OCI-LY7 (cell line): ENCODE data around the gene SLC16A2. TPM values are rescaled to one million over a fixed set of nuclear protein-coding genes. Genes with fewer than 3 reads are reported as not detected.

Experiments
- BruUV-seq: library from RNA; stranded (reverse); fragments of 400-500 nt; replicated peaks from 2 replicates; lab custom pipeline; 2021; lab: Mats Ljungman, UMichigan
- CTCF ChIA-PET: fragments of 300-600 bp; sonication (Branson Sonifier 250); formaldehyde crosslinking; loops from one replicate; lab custom pipeline; 2022; ENCODE audit warnings: antibody characterized with exemption; ENCODE audit not compliant: unreplicated experiment; lab: Charles Lee
- POLR2A ChIA-PET: fragments of 300-600 bp; sonication (Branson Sonifier 250); formaldehyde crosslinking; loops from one replicate; lab custom pipeline; 2022; ENCODE audit warnings: antibody characterized with exemption; lab: Charles Lee
- DNase-seq: peaks from one replicate; pipeline ENCODE4 v3.0.0-alpha.2; 2015; ENCODE audit warnings: low spot score
- H2AFZ ChIP-seq: fragments of 200-600 bp; sonication (generic), shearing (Covaris generic); 2 replicates; pipeline ENCODE4 v1.6.1; 2014; ENCODE audit warnings: mild to moderate bottlenecking, antibody characterized with exemption, low read length, moderate library complexity
- H3K27ac ChIP-seq: fragments of 200-600 bp; sonication (generic); 2 replicates; pipeline ENCODE4 v1.5.1; 2014; ENCODE audit warnings: mixed run types, low read depth, mild to moderate bottlenecking, moderate library complexity, low read length, inconsistent platforms; ENCODE audit not compliant: poor library complexity, severe bottlenecking
- H3K36me3 ChIP-seq: fragments of 200-600 bp; sonication (generic); 2 replicates; pipeline ENCODE4 v1.6.1; 2014; ENCODE audit warnings: mild to moderate bottlenecking, antibody characterized with exemption, low read length, moderate library complexity, mixed read lengths; ENCODE audit not compliant: insufficient read depth
- H3K4me1 ChIP-seq: fragments of 200-600 bp; sonication (generic); 2 replicates; pipeline ENCODE4 v1.5.1; 2014; ENCODE audit warnings: mild to moderate bottlenecking, low read length; ENCODE audit not compliant: insufficient read depth, poor library complexity, severe bottlenecking
- H3K4me2 ChIP-seq: fragments of 200-600 bp; sonication (generic); 2 replicates; pipeline ENCODE4 v1.6.1; 2014; ENCODE audit warnings: mild to moderate bottlenecking, low read length
- H3K4me3 ChIP-seq: fragments of 200-600 bp; sonication (generic); 2 replicates; pipeline ENCODE4 v1.5.1; 2014; ENCODE audit warnings: mild to moderate bottlenecking, low read depth, low read length; ENCODE audit not compliant: poor library complexity, severe bottlenecking
- H3K79me2 ChIP-seq: fragments of 200-600 bp; sonication (generic); 2 replicates; pipeline ENCODE4 v1.6.1; 2016; ENCODE audit warnings: low read depth, mild to moderate bottlenecking, low read length, moderate library complexity, mixed read lengths; ENCODE audit not compliant: insufficient read depth
- H3K9me2 ChIP-seq: fragments of 200-600 bp; sonication (generic); 2 replicates; pipeline ENCODE4 v1.6.1; 2016; ENCODE audit warnings: mild to moderate bottlenecking, low read length, mixed read lengths; ENCODE audit not compliant: insufficient read depth
- H3K9me3 ChIP-seq: fragments of 200-600 bp; sonication (generic); 2 replicates; pipeline ENCODE4 v1.6.1; 2014; ENCODE audit warnings: mild to moderate bottlenecking, mixed run types, low read length, mixed read lengths
- H4K20me1 ChIP-seq: fragments of 200-600 bp; sonication (generic); 2 replicates; pipeline ENCODE4 v1.6.1; 2014; ENCODE audit warnings: mild to moderate bottlenecking, antibody characterized with exemption, low read length, moderate library complexity, mixed read lengths; ENCODE audit not compliant: insufficient read depth
- EZH2phosphoT487 ChIP-seq: fragments of 200-600 bp; sonication (generic); IDR thresholded peaks from 2 replicates; pipeline ENCODE4 v1.6.1; 2018; ENCODE audit warnings: low read depth, borderline replicate concordance, mild to moderate bottlenecking, mixed run types, antibody characterized with exemption, low read length, moderate library complexity, mixed read lengths
- intact Hi-C: fragments of 100-400 bp; cut with micrococcal nuclease; formaldehyde crosslinking; loops from one replicate; pipeline ENCODE4 v1.10.0; 2022; ENCODE audit not compliant: unreplicated experiment
- total RNA-seq, 2 experiments: library from RNA; depleted of rRNA in 1 of 2; stranded (reverse); fragments of >200 nt in 1 of 2; shearing (Covaris generic) in 1 of 2; gene quantifications; 2 replicates each; pipeline ENCODE4 v1.2.3, GENCODE V29; 2014 to 2022
- TF ChIP-seq, protein P1 (sequence below): fragments of 200-600 bp; sonication (generic); conservative IDR thresholded peaks from 2 replicates; pipeline ENCODE4 v1.5.1; 2014; ENCODE audit warnings: mild to moderate bottlenecking, antibody characterized with exemption, low read length, moderate library complexity, mixed read lengths

The SLC16A2 gene
- total RNA-seq, 2 experiments from 2014 or later: not detected

DNA sequence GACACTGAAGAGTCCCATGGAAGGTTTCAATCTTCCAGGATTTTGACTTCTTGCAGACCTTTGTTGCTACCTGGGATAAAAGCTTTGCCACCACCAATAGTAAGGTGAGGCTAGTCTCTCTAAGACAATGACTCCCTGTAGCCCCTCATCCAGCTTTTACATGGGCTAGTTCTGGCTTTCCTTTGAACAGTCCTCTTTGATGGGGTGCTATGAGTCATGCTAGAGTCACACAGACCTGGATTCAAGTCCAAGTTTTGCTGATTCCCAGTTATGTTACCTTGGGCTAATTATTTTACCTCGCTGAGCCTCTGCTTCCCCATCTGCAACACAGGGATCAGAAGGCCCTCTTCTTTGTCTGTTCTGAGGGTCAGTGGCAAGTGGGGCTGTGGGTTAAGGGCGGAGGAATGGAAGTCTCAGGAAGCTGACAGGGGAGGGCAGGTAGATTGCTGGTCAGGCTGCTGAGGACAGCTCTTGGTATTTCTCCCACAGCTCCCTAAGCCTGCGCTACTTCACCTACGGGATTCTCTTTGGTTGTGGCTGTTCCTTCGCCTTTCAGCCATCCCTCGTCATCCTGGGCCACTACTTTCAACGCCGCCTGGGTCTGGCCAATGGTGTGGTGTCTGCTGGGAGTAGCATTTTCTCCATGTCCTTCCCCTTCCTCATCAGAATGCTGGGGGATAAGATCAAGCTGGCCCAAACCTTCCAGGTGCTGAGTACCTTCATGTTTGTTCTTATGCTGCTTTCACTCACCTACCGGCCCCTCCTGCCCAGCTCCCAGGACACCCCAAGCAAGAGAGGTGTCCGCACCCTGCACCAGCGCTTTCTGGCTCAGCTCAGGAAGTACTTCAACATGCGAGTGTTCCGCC, 102.8 kb downstream of the SLC16A2 start:
- no peaks in the 10 kb centered on the region for H3K36me3 ChIP-seq
- no peaks in the 10 kb centered on the region for H3K9me3 ChIP-seq
- H2AFZ ChIP-seq: no peak overlapping the region
- intact Hi-C loops: no loop called here
- BruUV-seq: no TSS peak
- H3K4me3 ChIP-seq: no peak overlapping the region
- H3K9me2 ChIP-seq: no peaks in the 10 kb centered on the region
- no peak overlapping the region for H3K27ac ChIP-seq
- no peaks in the 10 kb centered on the region for H4K20me1 ChIP-seq
- H3K4me2 ChIP-seq: no peak overlapping the region
- TF ChIP-seq, protein P1, sequence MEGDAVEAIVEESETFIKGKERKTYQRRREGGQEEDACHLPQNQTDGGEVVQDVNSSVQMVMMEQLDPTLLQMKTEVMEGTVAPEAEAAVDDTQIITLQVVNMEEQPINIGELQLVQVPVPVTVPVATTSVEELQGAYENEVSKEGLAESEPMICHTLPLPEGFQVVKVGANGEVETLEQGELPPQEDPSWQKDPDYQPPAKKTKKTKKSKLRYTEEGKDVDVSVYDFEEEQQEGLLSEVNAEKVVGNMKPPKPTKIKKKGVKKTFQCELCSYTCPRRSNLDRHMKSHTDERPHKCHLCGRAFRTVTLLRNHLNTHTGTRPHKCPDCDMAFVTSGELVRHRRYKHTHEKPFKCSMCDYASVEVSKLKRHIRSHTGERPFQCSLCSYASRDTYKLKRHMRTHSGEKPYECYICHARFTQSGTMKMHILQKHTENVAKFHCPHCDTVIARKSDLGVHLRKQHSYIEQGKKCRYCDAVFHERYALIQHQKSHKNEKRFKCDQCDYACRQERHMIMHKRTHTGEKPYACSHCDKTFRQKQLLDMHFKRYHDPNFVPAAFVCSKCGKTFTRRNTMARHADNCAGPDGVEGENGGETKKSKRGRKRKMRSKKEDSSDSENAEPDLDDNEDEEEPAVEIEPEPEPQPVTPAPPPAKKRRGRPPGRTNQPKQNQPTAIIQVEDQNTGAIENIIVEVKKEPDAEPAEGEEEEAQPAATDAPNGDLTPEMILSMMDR: no peak
- TF ChIP-seq EZH2phosphoT487: no peak
- DNase-seq: no peak
- CTCF ChIA-PET: no interaction called here
- POLR2A ChIA-PET: interaction anchor here (0.6 kb wide), 1 partner anchor 210 kb away, joined by 4 read pairs; no protein-coding TSS in a partner anchor
- no peaks in the 10 kb centered on the region for H3K4me1 ChIP-seq
- H3K79me2 ChIP-seq: no peaks in the 10 kb centered on the region

DNA sequence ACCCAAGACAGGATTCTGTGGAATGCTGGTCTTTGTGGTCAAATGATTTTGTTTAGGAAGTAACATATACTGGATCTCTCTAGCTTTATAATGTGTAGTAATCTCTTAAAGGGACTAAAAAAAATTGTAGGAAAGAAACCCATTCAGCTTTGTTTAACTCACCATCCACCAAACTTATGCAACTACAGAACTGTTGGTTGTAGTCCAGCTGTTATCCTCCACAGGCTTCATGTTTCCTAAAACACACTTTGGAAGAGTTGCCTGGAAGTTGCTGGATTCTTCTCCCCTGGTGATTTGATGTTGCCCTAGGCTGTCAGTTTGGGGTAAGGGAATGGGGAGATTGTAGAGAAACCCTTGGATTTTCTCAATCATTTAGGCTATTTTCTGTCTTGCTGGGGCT, 103.8 kb downstream of the SLC16A2 start:
- TF ChIP-seq, protein P1: no peak
- no peak for TF ChIP-seq EZH2phosphoT487
- Histone ChIP-seq H3K79me2 (no peaks in the 10 kb centered on the region), H3K4me3 (no peak overlapping the region), H4K20me1 (no peaks in the 10 kb centered on the region), H3K36me3 (no peaks in the 10 kb centered on the region), H2AFZ (no peak overlapping the region), H3K9me3 (no peaks in the 10 kb centered on the region), H3K4me1 (no peaks in the 10 kb centered on the region), H3K27ac (no peak overlapping the region), H3K9me2 (no peaks in the 10 kb centered on the region), H3K4me2 (no peak overlapping the region)
- no peak for DNase-seq
- BruUV-seq: no TSS peak
- POLR2A ChIA-PET: interaction anchor here (0.6 kb wide), 1 partner anchor 209 kb away, joined by 4 read pairs; no protein-coding TSS in a partner anchor
- intact Hi-C loops: no loop called here
- CTCF ChIA-PET: no interaction called here

DNA sequence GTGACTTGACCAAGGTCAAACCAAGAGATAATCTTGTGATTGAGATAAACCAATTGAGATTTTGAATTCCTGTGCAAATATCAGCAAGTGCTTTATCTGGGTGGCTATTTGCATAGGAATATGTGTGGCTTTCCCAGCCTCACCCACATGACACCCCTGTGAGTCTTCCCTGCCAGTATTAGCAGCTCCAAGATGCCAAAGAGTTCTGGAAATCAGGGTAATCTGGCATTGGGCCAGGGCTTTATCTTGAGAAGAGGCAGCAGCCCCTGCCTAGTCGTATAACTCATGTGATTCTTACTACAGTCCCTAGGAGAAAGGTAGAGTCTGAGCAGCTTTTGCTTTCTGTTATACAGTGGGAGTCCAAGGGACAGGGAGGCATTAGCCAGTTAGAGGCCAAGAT, 105.5 kb downstream of the SLC16A2 start:
- H3K9me2 ChIP-seq: no peaks in the 10 kb centered on the region
- no peaks in the 10 kb centered on the region for H3K4me1 ChIP-seq
- H3K4me3 ChIP-seq: no peak overlapping the region
- ChIA-PET POLR2A (no interaction called here), CTCF (interaction anchor here (0.5 kb wide), 1 partner anchor 92 kb away, joined by 3 read pairs; no protein-coding TSS in a partner anchor)
- H3K36me3 ChIP-seq: no peaks in the 10 kb centered on the region
- BruUV-seq: no TSS peak
- TF ChIP-seq, protein P1: no peak
- TF ChIP-seq EZH2phosphoT487: no peak
- H3K4me2 ChIP-seq: no peak overlapping the region
- H2AFZ ChIP-seq: no peak overlapping the region
- H3K27ac ChIP-seq: no peak overlapping the region
- H4K20me1 ChIP-seq: no peaks in the 10 kb centered on the region
- DNase-seq: no peak
- no peaks in the 10 kb centered on the region for H3K9me3 ChIP-seq
- no peaks in the 10 kb centered on the region for H3K79me2 ChIP-seq
- intact Hi-C loops: no loop called here
